GM21528 (cell line): Measurements from ENCODE around the gene NMNAT2.
"Not testable (repeated sequence)": the region's sequence is repeated elsewhere in the genome, so short reads cannot be mapped to it uniquely, and the experiment has no call there.

Source experiments
- ATAC-seq: cut with Tn5 transposase; IDR thresholded peaks from one replicate; pipeline ENCODE4 v1.9.1; 2021; ENCODE audit warnings: mild to moderate bottlenecking, moderate library complexity; ENCODE audit not compliant: unreplicated experiment, low FRiP score

Gene NMNAT2

GRCh38 chr1:183243161-183244050 is 174.8 kb downstream of the NMNAT2 start:
- ATAC-seq: no peak

- no peak for ATAC-seq
Measured at GRCh38 chr1:183242556-183242955, 175.6 kb downstream of the NMNAT2 start.

GRCh38 chr1:183241471-183241870 is 176.7 kb downstream of the NMNAT2 start:
- no peak for ATAC-seq

GRCh38 chr1:183240853-183241252 is 177.3 kb downstream of the NMNAT2 start:
- ATAC-seq: not testable (repeated sequence)

DNA sequence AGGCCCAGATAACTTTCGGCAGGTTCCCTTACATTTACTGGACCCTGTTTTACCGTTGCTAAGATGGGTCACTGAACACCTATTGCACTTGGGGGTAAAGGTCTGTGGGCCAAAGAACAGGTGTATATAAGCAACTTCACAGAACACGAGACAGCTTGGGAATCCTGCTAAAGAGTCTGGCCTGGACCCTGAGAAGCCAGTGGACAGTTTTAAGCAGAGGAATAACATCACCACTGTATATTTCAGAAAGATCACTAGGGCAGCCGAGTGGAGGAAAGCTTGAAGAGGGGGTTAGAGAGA is 177.7 kb downstream of the NMNAT2 start:
- ATAC-seq: no peak

DNA sequence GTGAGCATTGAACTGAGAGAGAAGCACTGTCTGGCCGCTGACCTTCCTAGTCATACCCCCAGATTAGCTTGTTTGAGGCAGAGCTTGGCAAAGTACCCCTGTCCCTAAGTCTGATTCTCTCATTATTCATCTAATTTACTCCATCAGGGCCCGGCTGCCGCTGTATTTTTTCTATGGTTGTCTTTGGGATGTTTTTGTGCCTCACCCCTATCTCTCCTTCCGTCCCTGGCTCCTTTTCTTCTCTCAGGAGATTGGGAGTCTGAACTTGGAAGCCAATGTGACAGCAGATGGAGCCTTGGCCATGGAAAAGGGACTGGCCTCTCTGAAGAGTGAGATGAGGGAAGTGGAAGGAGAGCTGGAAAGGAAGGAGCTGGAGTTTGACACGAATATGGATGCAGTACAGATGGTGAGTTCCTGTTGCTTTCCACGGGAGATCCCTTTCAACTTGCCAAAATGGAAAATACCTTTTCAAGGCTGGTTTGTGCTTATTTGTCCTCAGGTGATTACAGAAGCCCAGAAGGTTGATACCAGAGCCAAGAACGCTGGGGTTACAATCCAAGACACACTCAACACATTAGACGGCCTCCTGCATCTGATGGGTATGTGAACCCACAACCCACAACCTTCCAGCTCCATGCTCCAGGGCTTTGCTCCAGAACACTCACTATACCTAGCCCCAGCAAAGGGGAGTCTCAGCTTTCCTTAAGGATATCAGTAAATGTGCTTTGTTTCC is 178.2 kb downstream of the NMNAT2 start:
- ATAC-seq: no peak

- no peak for ATAC-seq
Measured at GRCh38 chr1:183239220-183239742, 178.9 kb downstream of the NMNAT2 start.

GRCh38 chr1:183238071-183238470 is 180.1 kb downstream of the NMNAT2 start:
- no peak for ATAC-seq

- ATAC-seq: no peak
Measured at GRCh38 chr1:183237046-183237445, 181.1 kb downstream of the NMNAT2 start.

DNA sequence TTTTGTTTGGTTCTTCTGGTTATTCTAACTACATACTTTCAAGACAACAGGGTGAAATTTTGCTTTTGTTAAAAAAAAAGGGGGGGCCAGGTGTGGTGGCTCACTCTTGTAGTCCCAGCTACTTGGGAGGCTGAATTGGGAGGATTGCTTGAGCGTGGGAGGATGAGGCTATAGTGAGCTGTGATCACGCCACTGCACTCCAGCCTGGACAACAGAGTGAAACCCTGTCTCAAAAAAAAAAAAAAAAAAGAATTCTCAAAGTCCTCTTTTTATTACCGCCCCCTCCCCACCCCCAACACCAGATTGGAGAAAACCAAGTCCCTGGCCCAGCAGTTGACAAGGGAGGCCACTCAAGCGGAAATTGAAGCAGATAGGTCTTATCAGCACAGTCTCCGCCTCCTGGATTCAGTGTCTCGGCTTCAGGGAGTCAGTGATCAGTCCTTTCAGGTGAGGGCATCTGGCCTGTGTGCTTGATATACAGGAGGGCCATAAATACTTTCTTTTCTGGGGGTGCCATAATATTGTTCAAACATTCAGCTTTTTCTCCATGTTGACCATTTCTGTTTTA is 181.9 kb downstream of the NMNAT2 start:
- ATAC-seq: no peak

GRCh38 chr1:183235503-183235902 is 182.7 kb downstream of the NMNAT2 start:
- no peak for ATAC-seq

GRCh38 chr1:183234660-183235476 is 183.3 kb downstream of the NMNAT2 start:
- no peak for ATAC-seq

DNA sequence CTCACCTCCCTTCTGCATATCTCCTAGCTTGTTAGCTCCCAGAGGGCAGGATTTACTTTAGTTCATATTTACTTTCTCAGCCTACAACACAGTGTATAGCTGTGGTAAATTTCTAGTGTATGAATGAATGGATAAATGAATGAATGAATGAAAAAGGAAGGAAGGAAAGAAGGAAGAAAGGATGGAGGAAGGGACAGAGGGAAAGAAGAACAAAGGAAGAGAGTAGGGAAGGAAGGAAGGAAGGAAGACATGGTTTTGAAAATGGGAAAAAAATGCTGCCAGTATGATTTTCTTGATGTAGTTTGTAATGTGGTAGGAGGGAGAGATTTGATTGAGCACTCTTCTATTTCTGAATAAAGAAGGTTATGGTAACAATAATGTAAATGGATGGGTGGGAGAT is 185.1 kb downstream of the NMNAT2 start:
- no peak for ATAC-seq

- no peak for ATAC-seq
Measured at GRCh38 chr1:183231545-183231944, 186.6 kb downstream of the NMNAT2 start.

DNA sequence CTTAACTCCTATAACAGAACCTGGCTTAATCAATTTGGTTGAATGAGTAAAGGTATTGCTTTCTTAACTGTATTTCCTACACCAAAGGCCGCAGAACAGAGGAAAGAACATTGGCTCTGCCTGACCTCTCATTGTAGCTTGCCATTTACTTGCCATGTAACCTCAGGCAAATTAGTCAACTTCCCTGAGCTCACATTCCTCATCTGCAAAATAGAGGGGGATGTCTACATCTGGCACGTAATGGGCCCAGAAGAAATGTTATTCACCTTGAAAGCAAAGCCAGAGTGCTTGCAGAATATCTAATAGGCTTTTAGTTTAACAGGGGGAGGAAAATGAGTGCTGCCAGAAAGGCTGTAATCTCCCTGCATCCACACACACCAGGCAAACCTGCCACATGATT is 187.8 kb downstream of the NMNAT2 start:
- ATAC-seq: no peak

DNA sequence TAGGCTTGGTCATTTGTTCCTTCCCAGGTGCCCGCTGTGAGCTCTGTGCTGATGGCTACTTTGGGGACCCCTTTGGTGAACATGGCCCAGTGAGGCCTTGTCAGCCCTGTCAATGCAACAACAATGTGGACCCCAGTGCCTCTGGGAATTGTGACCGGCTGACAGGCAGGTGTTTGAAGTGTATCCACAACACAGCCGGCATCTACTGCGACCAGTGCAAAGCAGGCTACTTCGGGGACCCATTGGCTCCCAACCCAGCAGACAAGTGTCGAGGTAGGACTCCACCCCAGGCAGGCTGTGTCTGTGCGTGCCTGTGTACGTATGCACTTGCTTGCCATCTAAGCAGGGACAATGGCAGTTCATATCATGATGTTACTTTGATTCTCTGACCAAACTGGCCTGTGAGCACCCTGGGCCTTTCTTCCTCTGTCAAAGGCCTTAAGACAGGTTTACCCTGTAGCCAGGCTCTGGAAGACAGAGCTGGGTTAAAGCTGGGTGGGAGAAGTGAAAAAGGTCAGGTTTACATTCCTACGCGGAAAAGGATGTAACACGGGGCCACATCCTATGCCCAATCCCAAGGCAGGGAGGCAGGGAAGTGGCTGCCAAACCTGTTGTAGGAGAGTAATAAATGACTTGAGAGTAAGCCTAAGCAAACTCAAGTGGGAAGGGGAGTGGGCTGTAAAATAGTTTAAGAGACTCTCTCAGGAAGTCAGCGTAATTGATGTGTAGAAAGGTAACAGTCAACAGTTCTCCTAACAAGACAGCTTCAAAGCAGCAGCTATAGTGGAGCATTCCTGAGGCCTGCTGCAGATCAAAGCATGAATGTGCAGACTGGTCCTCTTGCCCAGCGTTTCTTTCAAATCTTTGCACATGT is 189.6 kb downstream of the NMNAT2 start:
- ATAC-seq: no peak

GRCh38 chr1:183227422-183228346 is 190.5 kb downstream of the NMNAT2 start:
- ATAC-seq: peak; percentile 80

DNA sequence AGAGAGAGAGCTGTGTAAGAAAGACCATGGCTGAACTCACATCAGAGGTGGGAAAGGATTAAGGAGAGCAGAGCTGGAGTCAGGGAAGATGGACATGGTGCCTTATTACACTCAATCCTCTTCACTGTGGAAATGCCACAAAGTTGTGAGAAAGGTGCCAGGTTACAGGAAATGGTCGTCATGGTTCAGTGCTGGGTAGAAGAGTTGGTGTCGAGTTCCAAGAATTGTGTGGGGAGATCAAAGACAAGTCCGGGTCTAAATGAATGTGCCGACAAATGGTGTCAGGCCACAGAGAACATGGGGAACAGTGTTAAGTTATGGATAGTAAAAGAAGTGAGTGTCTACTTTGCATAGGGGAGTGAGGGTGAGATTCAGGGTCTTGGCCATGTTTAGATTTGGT is 191.2 kb downstream of the NMNAT2 start:
- no peak for ATAC-seq

DNA sequence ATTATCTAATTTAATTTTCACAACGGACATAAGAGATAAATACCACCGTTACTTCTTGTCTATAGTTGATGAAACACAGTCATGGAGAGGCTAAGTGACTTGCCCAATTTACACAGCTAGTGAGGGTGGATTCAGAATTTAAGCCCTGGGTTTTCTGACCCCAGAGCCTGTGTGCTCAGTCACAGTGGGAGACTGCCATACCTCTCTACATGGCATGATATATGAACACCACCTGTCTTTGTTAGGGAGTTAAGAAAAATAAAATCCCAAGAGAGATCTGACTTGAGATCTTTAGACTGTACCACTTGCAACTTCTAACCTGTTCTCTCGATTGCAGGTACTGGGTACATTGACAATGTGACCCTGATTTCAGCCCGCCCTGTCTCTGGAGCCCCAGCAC is 191.8 kb downstream of the NMNAT2 start:
- ATAC-seq: no peak
